Prostate gland (tissue), 2 donors: Measurements from ENCODE around the gene TMEM117. TPM values are rescaled to one million over a fixed set of nuclear protein-coding genes. Genes with fewer than 3 reads are reported as not detected.

Experiments
- DNase-seq: peaks from one replicate; pipeline ENCODE4 v3.0.0-alpha.2; 2019; ENCODE audit warnings: low spot score
- H3K27ac ChIP-seq, 2 donors: fragments of 200-600 bp; sonication (generic); 2 replicates each; pipeline ENCODE4 v1.5.1; 2017 to 2019
- H3K27me3 ChIP-seq: fragments of 200-600 bp; sonication (generic); replicated peaks from 2 replicates; pipeline ENCODE4 v1.5.1; 2019; ENCODE audit not compliant: insufficient read depth
- H3K36me3 ChIP-seq, 2 donors: fragments of 200-600 bp; sonication (generic); 1 replicate in 1 of 2; 2 replicates in 1 of 2; pipeline versions ENCODE4 v1.5.1 to v1.8.1; 2017 to 2019
- H3K4me1 ChIP-seq: fragments of 200-600 bp; sonication (generic); replicated peaks from 2 replicates; pipeline ENCODE4 v1.5.1; 2019
- H3K4me3 ChIP-seq, 2 donors: fragments of 200-600 bp; sonication (generic); 2 replicates each; pipeline ENCODE4 v1.5.1; 2017 to 2019
- H3K9me3 ChIP-seq: fragments of 200-600 bp; sonication (generic); 2 replicates; pipeline ENCODE4 v1.5.1; 2017
- POLR2A ChIP-seq: fragments of 450-650 bp; IDR thresholded peaks from one replicate; pipeline ENCODE4 v1.6.1; 2016; ENCODE audit warnings: antibody characterized with exemption, mild to moderate bottlenecking
- POLR2AphosphoS5 ChIP-seq: sonication (generic); formaldehyde crosslinking; IDR thresholded peaks from one replicate; pipeline ENCODE4 v1.6.1; 2017; ENCODE audit warnings: antibody characterized with exemption
- WGBS: methylation state at CpG from one replicate; pipeline ENCODE4 v1.1.5; 2018; 5-methylcytosine and 5-hydroxymethylcytosine counted together
- intact Hi-C: fragments of 100-400 bp; cut with DNase I; formaldehyde crosslinking; loops from one replicate; pipeline ENCODE4 v1.14.2; 2022
- total RNA-seq, 2 donors: library from RNA; depleted of rRNA; stranded (reverse); fragments of >200 nt; gene quantifications; one replicate each; pipeline ENCODE4 v1.1.0, GENCODE V29; 2016
- TF ChIP-seq, protein P1 (sequence below), 4 experiments: fragments of 200-600 bp in 2 of 4; fragments of 450-650 bp in 2 of 4; sonication (generic) in 2 of 4; IDR thresholded peaks; 1 replicate in 3 of 4; 2 replicates in 1 of 4; pipeline ENCODE4 v1.5.1; 2016 to 2019; ENCODE audit warnings: antibody characterized with exemption in 4 of 4, mild to moderate bottlenecking in 2 of 4, moderate library complexity in 2 of 4

The TMEM117 gene
- total RNA-seq, 2 donors from 2014 or later = 15.5 to 26.5 TPM

DNA sequence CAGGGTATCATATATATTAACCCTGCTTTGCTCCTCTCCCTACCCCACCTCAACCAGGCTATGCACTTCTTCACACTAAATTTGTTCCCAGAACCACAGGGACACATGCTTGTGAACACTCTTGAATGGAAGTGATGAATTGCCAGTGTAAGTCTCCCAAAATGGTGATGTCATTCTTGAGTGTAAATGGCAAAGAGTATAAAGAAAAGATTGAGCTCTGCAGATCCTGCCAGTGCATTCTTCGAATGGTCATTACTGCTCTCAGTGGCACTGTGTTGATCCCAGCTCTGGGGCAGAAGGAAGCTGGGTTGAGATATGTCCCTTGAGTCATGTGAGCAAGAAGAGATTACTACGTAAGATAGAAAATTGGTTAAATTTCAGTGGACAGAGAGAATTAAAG lies 313.1 kb downstream of the TMEM117 start:
- Histone ChIP-seq H3K36me3 (no peaks in the 10 kb centered on the region), H3K4me3 (no peak overlapping the region), H3K27me3 (no peaks in the 10 kb centered on the region), H3K27ac (no peak overlapping the region), H3K4me1 (no peaks in the 10 kb centered on the region), H3K9me3 (no peaks in the 10 kb centered on the region)
- intact Hi-C loops = no loop called here
- TF ChIP-seq, protein P1, sequence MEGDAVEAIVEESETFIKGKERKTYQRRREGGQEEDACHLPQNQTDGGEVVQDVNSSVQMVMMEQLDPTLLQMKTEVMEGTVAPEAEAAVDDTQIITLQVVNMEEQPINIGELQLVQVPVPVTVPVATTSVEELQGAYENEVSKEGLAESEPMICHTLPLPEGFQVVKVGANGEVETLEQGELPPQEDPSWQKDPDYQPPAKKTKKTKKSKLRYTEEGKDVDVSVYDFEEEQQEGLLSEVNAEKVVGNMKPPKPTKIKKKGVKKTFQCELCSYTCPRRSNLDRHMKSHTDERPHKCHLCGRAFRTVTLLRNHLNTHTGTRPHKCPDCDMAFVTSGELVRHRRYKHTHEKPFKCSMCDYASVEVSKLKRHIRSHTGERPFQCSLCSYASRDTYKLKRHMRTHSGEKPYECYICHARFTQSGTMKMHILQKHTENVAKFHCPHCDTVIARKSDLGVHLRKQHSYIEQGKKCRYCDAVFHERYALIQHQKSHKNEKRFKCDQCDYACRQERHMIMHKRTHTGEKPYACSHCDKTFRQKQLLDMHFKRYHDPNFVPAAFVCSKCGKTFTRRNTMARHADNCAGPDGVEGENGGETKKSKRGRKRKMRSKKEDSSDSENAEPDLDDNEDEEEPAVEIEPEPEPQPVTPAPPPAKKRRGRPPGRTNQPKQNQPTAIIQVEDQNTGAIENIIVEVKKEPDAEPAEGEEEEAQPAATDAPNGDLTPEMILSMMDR (IDR thresholded peaks at IDR 0.05) = no peak
- no peak for TF ChIP-seq POLR2AphosphoS5
- TF ChIP-seq POLR2A = no peak
- 91% methylated on average over 2 of the region's 2 CpGs for WGBS
- no peak for DNase-seq

DNA sequence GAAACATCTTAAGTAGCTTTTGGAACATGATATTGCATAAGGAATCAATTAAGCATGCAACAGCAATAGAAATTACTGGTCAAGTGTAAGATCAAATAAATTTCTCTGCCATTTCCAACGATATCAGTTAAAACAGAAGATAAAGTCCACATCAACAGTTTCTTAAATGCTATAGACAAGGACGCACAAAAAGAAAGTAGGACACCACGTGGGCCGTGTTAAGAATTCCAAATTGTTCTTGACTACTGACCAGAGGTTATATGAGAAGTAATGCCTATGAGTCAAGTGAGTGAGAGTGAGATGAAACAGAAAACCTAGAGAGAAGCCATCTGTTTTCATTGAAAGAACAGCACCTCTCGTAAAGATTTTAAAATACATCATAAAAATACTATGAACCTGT lies 318.2 kb downstream of the TMEM117 start:
- Histone ChIP-seq H3K9me3 (no peaks in the 10 kb centered on the region), H3K27ac (no peak overlapping the region), H3K4me1 (no peaks in the 10 kb centered on the region), H3K27me3 (no peaks in the 10 kb centered on the region), H3K4me3 (no peak overlapping the region), H3K36me3 (no peaks in the 10 kb centered on the region)
- TF ChIP-seq POLR2AphosphoS5 = no peak
- TF ChIP-seq POLR2A = no peak
- TF ChIP-seq, protein P1 (IDR thresholded peaks at IDR 0.05) = no peak
- DNase-seq = no peak
- intact Hi-C loops = no loop called here
- WGBS = 47% methylated on average over 5 of the region's 5 CpGs

DNA sequence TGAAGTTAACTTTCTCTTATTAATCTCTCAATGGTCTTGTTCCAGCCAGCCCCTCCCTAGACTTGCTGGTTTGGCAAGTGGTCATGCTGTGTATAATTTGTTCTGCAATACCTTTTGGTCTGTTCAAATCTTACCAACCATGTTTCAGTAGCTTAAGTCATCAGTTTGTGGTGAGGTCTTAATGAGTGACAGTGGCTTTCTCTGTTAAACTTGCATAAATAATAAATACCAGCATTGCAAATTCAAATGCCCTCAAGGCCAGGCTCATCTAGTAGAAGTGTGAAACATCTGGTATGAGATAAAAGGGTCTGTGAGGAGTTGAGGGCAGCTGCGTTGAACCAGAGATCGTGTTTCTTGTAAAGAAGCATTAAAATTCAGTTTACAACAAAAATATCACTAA lies 319.5 kb downstream of the TMEM117 start:
- H3K36me3 ChIP-seq = no peaks in the 10 kb centered on the region
- WGBS = 59% methylated on average over 2 of the region's 2 CpGs
- intact Hi-C loops = no loop called here
- H3K4me1 ChIP-seq = no peaks in the 10 kb centered on the region
- no peaks in the 10 kb centered on the region for H3K9me3 ChIP-seq
- H3K27me3 ChIP-seq = no peaks in the 10 kb centered on the region
- H3K27ac ChIP-seq = no peak overlapping the region
- H3K4me3 ChIP-seq = no peak overlapping the region
- TF ChIP-seq POLR2A (no peak), POLR2AphosphoS5 (no peak)
- TF ChIP-seq, protein P1 (IDR thresholded peaks at IDR 0.05) = no peak
- no peak for DNase-seq

DNA sequence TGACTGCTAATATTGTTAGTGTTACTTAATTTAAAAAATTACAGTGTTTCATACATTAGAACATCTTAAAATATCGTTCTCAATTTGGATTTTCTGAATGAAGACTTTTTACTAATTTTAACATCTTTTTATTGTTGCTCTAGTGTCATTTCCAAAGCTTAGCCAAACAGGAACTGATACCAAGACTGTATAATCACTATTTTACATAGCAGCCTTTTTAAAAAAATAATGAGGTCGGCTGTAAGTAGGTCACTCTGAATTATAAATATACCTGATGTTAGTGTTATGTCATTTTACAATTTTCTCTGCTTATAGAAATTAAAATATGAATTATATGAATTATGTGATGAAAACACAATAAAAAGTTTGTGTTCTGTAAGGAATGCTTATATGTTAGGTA lies 321.5 kb downstream of the TMEM117 start:
- WGBS = 68% methylated on average over 2 of the region's 2 CpGs
- Histone ChIP-seq H3K4me3 (no peak overlapping the region), H3K9me3 (no peaks in the 10 kb centered on the region), H3K4me1 (no peaks in the 10 kb centered on the region), H3K36me3 (no peaks in the 10 kb centered on the region), H3K27me3 (no peaks in the 10 kb centered on the region), H3K27ac (no peak overlapping the region)
- intact Hi-C loops = no loop called here
- no peak for DNase-seq
- TF ChIP-seq POLR2AphosphoS5 (no peak), POLR2A (no peak)
- TF ChIP-seq, protein P1 (IDR thresholded peaks at IDR 0.05) = no peak

DNA sequence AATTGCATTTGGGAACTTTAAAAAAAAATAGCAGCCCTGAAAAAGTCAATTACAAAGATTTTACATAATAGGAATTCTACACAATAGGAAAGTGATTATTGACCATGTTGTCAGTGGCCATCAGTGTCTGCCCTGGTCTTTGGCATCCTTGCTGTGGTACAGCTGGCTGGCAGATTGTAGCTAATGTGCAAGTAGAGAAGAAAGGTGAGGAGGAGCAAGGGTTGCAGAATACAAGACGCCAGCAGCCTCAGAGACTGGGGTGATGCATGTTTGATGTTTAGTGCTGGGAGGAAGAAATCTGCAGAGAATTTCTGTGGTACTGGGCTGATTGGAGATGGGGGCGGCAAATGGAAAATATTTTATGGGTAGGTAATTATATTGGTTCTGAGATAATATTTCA lies 322.9 kb downstream of the TMEM117 start:
- 80% methylated on average over 2 of the region's 2 CpGs for WGBS
- no peak for TF ChIP-seq POLR2A
- no peak for TF ChIP-seq POLR2AphosphoS5
- TF ChIP-seq, protein P1 (IDR thresholded peaks at IDR 0.05) = no peak
- DNase-seq = no peak
- Histone ChIP-seq H3K27ac (no peak overlapping the region), H3K4me3 (no peak overlapping the region), H3K36me3 (no peaks in the 10 kb centered on the region), H3K27me3 (no peaks in the 10 kb centered on the region), H3K9me3 (no peaks in the 10 kb centered on the region), H3K4me1 (no peaks in the 10 kb centered on the region)
- intact Hi-C loops = no loop called here
